ENCODE results near the gene LPIN2. TPM values are rescaled to one million over a fixed set of nuclear protein-coding genes. Genes with fewer than 3 reads are reported as not detected.

Gene LPIN2
- total RNA-seq, 1 donor from 2014 or later = 26.1 TPM

DNA sequence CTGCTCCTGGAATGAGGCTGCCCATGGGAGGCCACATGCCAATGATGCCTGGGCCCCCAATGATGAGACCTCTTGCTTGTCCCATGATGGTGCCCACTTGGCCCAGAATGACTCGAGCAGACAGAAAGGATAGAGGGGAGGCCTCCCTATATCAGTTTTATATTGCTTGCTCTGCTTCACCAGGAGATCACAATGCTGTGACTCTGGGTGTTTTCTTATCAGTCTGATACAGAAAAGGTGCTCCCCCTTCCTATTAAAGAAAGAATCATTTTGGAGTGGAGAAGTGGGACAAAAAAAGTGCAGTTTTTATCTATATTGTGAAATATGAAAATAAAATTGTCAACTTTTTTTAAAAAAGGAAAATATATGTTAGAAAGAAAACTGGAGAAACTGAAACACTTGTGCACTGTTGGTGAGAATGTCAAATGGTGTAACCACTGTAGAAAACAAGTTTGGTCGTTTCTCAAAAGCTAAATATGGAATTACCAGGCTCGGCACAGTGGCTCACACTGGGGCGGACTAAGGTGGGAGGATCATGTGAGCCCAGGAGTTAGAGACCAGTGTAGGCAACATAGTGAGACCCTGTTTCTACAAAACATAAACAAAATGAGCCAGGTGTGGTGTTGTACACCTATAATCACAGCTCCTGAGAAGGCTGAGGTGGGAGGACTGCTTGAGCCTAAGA is 21.8 kb downstream of the LPIN2 start:
- TF ChIP-seq, protein P1, sequence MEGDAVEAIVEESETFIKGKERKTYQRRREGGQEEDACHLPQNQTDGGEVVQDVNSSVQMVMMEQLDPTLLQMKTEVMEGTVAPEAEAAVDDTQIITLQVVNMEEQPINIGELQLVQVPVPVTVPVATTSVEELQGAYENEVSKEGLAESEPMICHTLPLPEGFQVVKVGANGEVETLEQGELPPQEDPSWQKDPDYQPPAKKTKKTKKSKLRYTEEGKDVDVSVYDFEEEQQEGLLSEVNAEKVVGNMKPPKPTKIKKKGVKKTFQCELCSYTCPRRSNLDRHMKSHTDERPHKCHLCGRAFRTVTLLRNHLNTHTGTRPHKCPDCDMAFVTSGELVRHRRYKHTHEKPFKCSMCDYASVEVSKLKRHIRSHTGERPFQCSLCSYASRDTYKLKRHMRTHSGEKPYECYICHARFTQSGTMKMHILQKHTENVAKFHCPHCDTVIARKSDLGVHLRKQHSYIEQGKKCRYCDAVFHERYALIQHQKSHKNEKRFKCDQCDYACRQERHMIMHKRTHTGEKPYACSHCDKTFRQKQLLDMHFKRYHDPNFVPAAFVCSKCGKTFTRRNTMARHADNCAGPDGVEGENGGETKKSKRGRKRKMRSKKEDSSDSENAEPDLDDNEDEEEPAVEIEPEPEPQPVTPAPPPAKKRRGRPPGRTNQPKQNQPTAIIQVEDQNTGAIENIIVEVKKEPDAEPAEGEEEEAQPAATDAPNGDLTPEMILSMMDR (IDR thresholded peaks at IDR 0.05; ENCODE audit: unreplicated experiment) = no peak
- H3K4me3 Mint-ChIP-seq (ENCODE audit: unreplicated experiment) = no peak overlapping the region

DNA sequence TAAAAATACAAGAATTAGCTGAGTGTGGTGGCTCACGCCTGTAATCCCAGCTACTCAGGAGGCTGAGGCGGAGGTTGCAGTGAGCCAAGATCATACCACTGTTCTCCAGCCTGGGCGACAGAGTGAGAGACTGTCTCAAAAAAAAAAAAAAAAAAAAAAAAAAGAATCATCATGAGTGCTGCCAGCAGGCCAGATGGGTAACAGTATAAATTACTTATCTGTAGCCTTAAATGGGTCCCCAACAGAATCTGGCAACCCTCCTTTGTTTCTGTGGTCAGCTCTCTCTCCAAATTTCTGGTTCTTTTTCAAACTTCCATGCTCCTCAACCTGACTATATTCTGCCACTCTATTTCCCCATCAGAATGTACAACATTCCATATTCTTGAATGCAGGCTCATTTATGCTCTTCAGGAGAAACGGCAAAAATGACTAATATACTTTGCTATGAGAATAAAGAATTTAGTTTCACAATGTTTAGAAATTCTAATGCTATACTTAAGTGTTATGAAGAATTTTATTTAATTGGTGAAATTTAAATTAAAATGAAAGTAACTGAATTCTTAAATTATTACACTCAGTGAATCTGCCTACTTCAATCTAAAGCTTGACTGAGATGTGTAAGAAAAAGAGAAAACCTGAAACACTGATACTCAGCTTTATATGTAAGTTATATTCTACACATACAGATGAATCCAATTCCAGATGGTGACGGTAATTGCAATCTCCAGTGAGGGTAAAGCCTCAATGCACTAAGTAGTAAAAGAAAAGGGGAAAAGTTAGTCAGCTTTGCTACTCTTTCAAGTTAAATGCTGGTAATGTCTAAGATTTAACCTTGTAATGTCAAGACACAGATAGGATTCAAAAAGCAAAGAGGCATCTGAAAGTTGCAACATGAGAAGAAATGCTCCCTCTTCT is 24.8 kb downstream of the LPIN2 start:
- Mint-ChIP-seq H3K27me3 (ENCODE audit: unreplicated experiment) (peaks cover 2% of the 10 kb centered on the region), H3K36me3 (ENCODE audit: low read depth, unreplicated experiment) (peaks cover 6% of the 10 kb centered on the region), H3K4me3 (ENCODE audit: unreplicated experiment) (no peak overlapping the region), H3K4me1 (ENCODE audit: unreplicated experiment) (peaks cover 7% of the 10 kb centered on the region), H3K27ac (ENCODE audit: unreplicated experiment) (no peak overlapping the region), H3K9me3 (ENCODE audit: unreplicated experiment) (no peaks in the 10 kb centered on the region)
- TF ChIP-seq, protein P1 (IDR thresholded peaks at IDR 0.05; ENCODE audit: unreplicated experiment) = no peak
- no peak for DNase-seq (ENCODE audit: low spot score)

More for the DNA sequence above, 21.8 kb downstream of the LPIN2 start:
- peaks cover 6% of the 10 kb centered on the region for H3K36me3 Mint-ChIP-seq (ENCODE audit: low read depth, unreplicated experiment)
- no peaks in the 10 kb centered on the region for H3K9me3 Mint-ChIP-seq (ENCODE audit: unreplicated experiment)
- no peak overlapping the region for H3K27ac Mint-ChIP-seq (ENCODE audit: unreplicated experiment)
- DNase-seq (ENCODE audit: low spot score) = no peak
- H3K4me1 Mint-ChIP-seq (ENCODE audit: unreplicated experiment) = no peaks in the 10 kb centered on the region
- H3K27me3 Mint-ChIP-seq (ENCODE audit: unreplicated experiment) = peaks cover 2% of the 10 kb centered on the region

DNA sequence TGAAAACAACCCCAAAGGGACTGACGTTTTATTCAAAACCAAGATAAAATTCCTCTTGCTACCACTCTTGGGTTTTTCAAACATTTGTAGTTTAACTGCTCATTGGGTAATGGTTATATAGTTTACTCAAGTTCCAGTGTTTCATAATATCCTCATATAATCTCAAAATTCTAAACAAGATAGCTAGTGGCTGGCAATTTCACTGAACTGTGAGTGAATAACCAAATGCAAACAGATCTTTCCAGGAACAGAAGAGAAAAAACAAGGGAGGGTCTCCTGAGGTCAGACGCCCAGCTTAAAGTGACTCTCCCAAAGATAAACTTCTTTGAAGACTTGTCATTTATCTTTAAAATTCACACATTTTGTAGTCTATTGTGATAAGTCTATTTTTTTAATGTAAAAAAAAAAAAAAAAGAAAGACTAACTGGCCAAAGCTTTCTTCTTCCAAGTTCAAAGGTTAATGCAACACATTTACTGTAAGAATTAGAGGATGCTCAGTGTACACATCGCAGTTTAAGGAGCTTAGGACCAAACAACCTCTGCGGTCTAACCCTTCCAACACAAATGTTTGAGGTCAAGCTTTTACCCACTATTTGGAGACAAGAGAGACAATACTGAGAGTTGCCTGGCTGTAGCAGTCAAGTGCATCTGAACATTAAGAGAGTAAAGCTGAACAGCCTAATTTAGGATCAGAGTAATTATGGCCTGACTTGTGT is 26.6 kb downstream of the LPIN2 start:
- peaks cover 2% of the 10 kb centered on the region for H3K27me3 Mint-ChIP-seq (ENCODE audit: unreplicated experiment)
- no peak overlapping the region for H3K27ac Mint-ChIP-seq (ENCODE audit: unreplicated experiment)

DNA sequence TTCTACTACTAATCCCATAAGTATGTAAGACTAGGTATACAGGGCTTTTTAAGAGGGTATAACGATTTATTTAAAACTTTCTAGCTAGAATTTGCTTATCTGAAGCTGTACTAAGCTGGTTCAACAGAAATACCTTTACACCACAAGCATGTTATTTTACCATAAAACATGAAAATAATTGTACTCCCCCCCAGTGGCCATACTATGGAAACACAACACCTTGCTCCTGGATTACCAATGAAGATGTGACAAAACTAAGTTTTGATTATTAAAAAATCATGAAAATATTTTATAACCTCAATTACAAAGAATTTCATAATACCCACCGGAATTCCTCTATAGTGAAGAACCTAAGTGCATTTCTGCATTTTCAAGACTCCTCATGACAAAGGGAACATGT is 27.3 kb downstream of the LPIN2 start:
- H3K27ac Mint-ChIP-seq (ENCODE audit: unreplicated experiment) = no peak overlapping the region
- peaks cover 2% of the 10 kb centered on the region for H3K27me3 Mint-ChIP-seq (ENCODE audit: unreplicated experiment)
- H3K36me3 Mint-ChIP-seq (ENCODE audit: low read depth, unreplicated experiment) = no peaks in the 10 kb centered on the region

More for the DNA sequence above, 26.6 kb downstream of the LPIN2 start:
- TF ChIP-seq, protein P1 (IDR thresholded peaks at IDR 0.05; ENCODE audit: unreplicated experiment) = no peak
- Mint-ChIP-seq H3K4me3 (ENCODE audit: unreplicated experiment) (no peak overlapping the region), H3K36me3 (ENCODE audit: low read depth, unreplicated experiment) (no peaks in the 10 kb centered on the region), H3K4me1 (ENCODE audit: unreplicated experiment) (peaks cover 14% of the 10 kb centered on the region), H3K9me3 (ENCODE audit: unreplicated experiment) (no peaks in the 10 kb centered on the region)
- DNase-seq (ENCODE audit: low spot score) = no peak

More for the DNA sequence above, 27.3 kb downstream of the LPIN2 start:
- no peaks in the 10 kb centered on the region for H3K9me3 Mint-ChIP-seq (ENCODE audit: unreplicated experiment)
- H3K4me1 Mint-ChIP-seq (ENCODE audit: unreplicated experiment) = peaks cover 14% of the 10 kb centered on the region
- no peak overlapping the region for H3K4me3 Mint-ChIP-seq (ENCODE audit: unreplicated experiment)
- TF ChIP-seq, protein P1 (IDR thresholded peaks at IDR 0.05; ENCODE audit: unreplicated experiment) = peak; percentile 59
- no peak for DNase-seq (ENCODE audit: low spot score)
